HCT116 (cell line): Measurements from ENCODE around the gene PKDCC. TPM values are rescaled to one million over a fixed set of nuclear protein-coding genes. Genes with fewer than 3 reads are reported as not detected.

Experiments
- ATAC-seq: fragments of 200-7000 bp; cut with Tn5 transposase; 2 replicates; pipeline ENCODE4 v1.9.1; 2020; ENCODE audit warnings: mild to moderate bottlenecking, moderate library complexity
- BruUV-seq: library from RNA; stranded (reverse); fragments of 400-500 nt; replicated peaks from 2 replicates; lab custom pipeline; 2021; lab: Mats Ljungman, UMichigan
- CTCF ChIA-PET: fragments of 300-600 bp; sonication (Branson Sonifier 250); formaldehyde crosslinking; loops from one replicate; lab custom pipeline; 2021; ENCODE audit warnings: antibody characterized with exemption; lab: Charles Lee
- POLR2A ChIA-PET: fragments of 300-600, 350-600 bp; sonication (Branson Sonifier 250); formaldehyde crosslinking; loops from one replicate; lab custom pipeline; 2021; ENCODE audit warnings: antibody characterized with exemption; lab: Charles Lee
- RAD21 ChIA-PET, 2 experiments: fragments of 300-600 bp; sonication (Branson Sonifier 250); formaldehyde crosslinking; loops; one replicate each; lab custom pipeline; 2023; ENCODE audit warnings: low total read pairs in 2 of 2; ENCODE audit not compliant: uncharacterized antibody in 2 of 2, unreplicated experiment in 2 of 2, low non-redundant PET in 1 of 2; lab: Charles Lee
- DNase-seq: peaks from one replicate; pipeline ENCODE4 v3.0.0-alpha.2; 2010; ENCODE audit warnings: low read depth, low spot score
- H2AFZ ChIP-seq: fragments of 200-600 bp; shearing (Covaris generic), sonication (generic); 2 replicates; pipeline ENCODE4 v1.6.1; 2017; ENCODE audit warnings: low read depth, mixed run types, mixed read lengths, antibody characterized with exemption, low read length; ENCODE audit not compliant: poor library complexity, severe bottlenecking
- H3K27ac ChIP-seq: 2 replicates; pipeline ENCODE4 v1.5.1; 2012; ENCODE audit warnings: low read depth, low read length
- H3K27me3 ChIP-seq: fragments of 200-600 bp; sonication (generic); 2 replicates; pipeline ENCODE4 v1.6.1; 2016; ENCODE audit warnings: mixed run types, low read length, mixed read lengths; ENCODE audit not compliant: insufficient read depth
- H3K36me3 ChIP-seq, 2 experiments: fragments of 200-500 bp in 1 of 2; fragments of 200-600 bp in 1 of 2; sonication (Bioruptor generic) in 1 of 2; sonication (generic) in 1 of 2; 2 replicates each; pipeline versions ENCODE4 v1.5.1 to v1.6.1; 2014 to 2016; ENCODE audit warnings: low read length in 2 of 2, inconsistent platforms in 1 of 2, mixed read lengths in 1 of 2, mixed run types in 1 of 2; ENCODE audit not compliant: insufficient read depth in 2 of 2, control insufficient read depth in 1 of 2
- H3K4me1 ChIP-seq, 2 experiments: fragments of 200-600 bp in 1 of 2; sonication (generic) in 1 of 2; 2 replicates each; pipeline versions ENCODE4 v1.5.1 to v1.6.1; 2012 to 2017; ENCODE audit warnings: low read length in 2 of 2, inconsistent platforms in 1 of 2, mild to moderate bottlenecking in 1 of 2, mixed read lengths in 1 of 2, mixed run types in 1 of 2, moderate library complexity in 1 of 2; ENCODE audit not compliant: insufficient read depth in 2 of 2, control insufficient read depth in 1 of 2
- H3K4me2 ChIP-seq: fragments of 200-600 bp; sonication (generic); 2 replicates; pipeline ENCODE4 v1.6.1; 2017; ENCODE audit warnings: mixed run types, low read length, mixed read lengths
- H3K4me3 ChIP-seq, 2 experiments: fragments of 200-600 bp in 1 of 2; sonication (generic) in 1 of 2; replicated peaks in 1 of 2; 2 replicates each; pipeline ENCODE4 v1.5.1; 2011 to 2016; ENCODE audit warnings: low read length in 2 of 2, control low read depth in 1 of 2, low read depth in 1 of 2, mild to moderate bottlenecking in 1 of 2, mixed read lengths in 1 of 2, mixed run types in 1 of 2
- H3K79me2 ChIP-seq: fragments of 200-600 bp; sonication (generic); 2 replicates; pipeline ENCODE4 v1.6.1; 2017; ENCODE audit warnings: mild to moderate bottlenecking, mixed run types, low read length, moderate library complexity, mixed read lengths; ENCODE audit not compliant: insufficient read depth
- H3K9ac ChIP-seq: fragments of 200-600 bp; sonication (generic); 2 replicates; pipeline ENCODE4 v1.6.1; 2016; ENCODE audit warnings: low read length, mixed read lengths
- H3K9me2 ChIP-seq: fragments of 200-600 bp; sonication (generic), shearing (Covaris generic); 2 replicates; pipeline ENCODE4 v1.6.1; 2017; ENCODE audit warnings: mixed run types, mild to moderate bottlenecking, moderate library complexity; ENCODE audit not compliant: insufficient read depth
- H3K9me3 ChIP-seq, 2 experiments: fragments of 200-500 bp in 1 of 2; fragments of 200-600 bp in 1 of 2; sonication (Bioruptor generic) in 1 of 2; sonication (generic) in 1 of 2; 2 replicates each; pipeline ENCODE4 v1.6.1; 2014 to 2017; ENCODE audit warnings: low read length in 2 of 2, mixed read lengths in 2 of 2, inconsistent platforms in 1 of 2, low read depth in 1 of 2, mild to moderate bottlenecking in 1 of 2, mixed run types in 1 of 2, moderate library complexity in 1 of 2; ENCODE audit not compliant: control insufficient read depth in 1 of 2, insufficient read depth in 1 of 2
- H4K20me1 ChIP-seq: fragments of 200-600 bp; sonication (generic), shearing (Covaris generic); 2 replicates; pipeline ENCODE4 v1.6.1; 2017; ENCODE audit warnings: mixed run types, mild to moderate bottlenecking, moderate library complexity; ENCODE audit not compliant: insufficient read depth
- CBX3 ChIP-seq: IDR thresholded peaks from 2 replicates; pipeline ENCODE4 v1.6.1; 2012; ENCODE audit warnings: low read depth
- CEBPB ChIP-seq: IDR thresholded peaks from 2 replicates; pipeline ENCODE4 v1.6.1; 2012; ENCODE audit warnings: low read depth
- EGR1 ChIP-seq: IDR thresholded peaks from 2 replicates; pipeline ENCODE4 v1.6.1; 2012; ENCODE audit warnings: low read depth
- EZH2 ChIP-seq: fragments of 200-600 bp; sonication (generic); IDR thresholded peaks from 2 replicates; pipeline ENCODE4 v1.6.1; 2017; ENCODE audit warnings: antibody characterized with exemption, mixed run types
- EZH2phosphoT487 ChIP-seq: fragments of 200-600 bp; IDR thresholded peaks from 2 replicates; pipeline ENCODE4 v1.6.1; 2018; ENCODE audit warnings: antibody characterized with exemption, borderline replicate concordance
- FOSL1 ChIP-seq: IDR thresholded peaks from 2 replicates; pipeline ENCODE4 v1.6.1; 2012; ENCODE audit warnings: low read depth
- JUND ChIP-seq: IDR thresholded peaks from 2 replicates; pipeline ENCODE4 v1.6.1; 2012
- POLR2A ChIP-seq: IDR thresholded peaks from 2 replicates; pipeline ENCODE4 v1.7.0; 2011; ENCODE audit warnings: borderline replicate concordance; ENCODE audit not compliant: insufficient read depth, insufficient read length; ENCODE audit errors: extremely low read depth
- RAD21 ChIP-seq: IDR thresholded peaks from 2 replicates; pipeline ENCODE4 v1.6.1; 2012; ENCODE audit warnings: low read depth, mild to moderate bottlenecking
- SRF ChIP-seq: IDR thresholded peaks from 2 replicates; pipeline ENCODE4 v1.6.1; 2012; ENCODE audit warnings: low read depth
- YY1 ChIP-seq: IDR thresholded peaks from 2 replicates; pipeline ENCODE4 v1.6.1; 2011; ENCODE audit warnings: low read length, low read depth, moderate library complexity, mild to moderate bottlenecking; ENCODE audit not compliant: insufficient replicate concordance; ENCODE audit errors: extremely low read depth
- ZNF274 ChIP-seq: fragments of 200-500 bp; sonication (Bioruptor generic); IDR thresholded peaks from 2 replicates; pipeline ENCODE4 v1.6.1; 2014; ENCODE audit warnings: mild to moderate bottlenecking, low read depth, low read length, inconsistent platforms
- intact Hi-C: fragments of 100-400 bp; cut with micrococcal nuclease; formaldehyde crosslinking; loops from 2 replicates; pipeline ENCODE4 v1.10.0; 2022
- total RNA-seq: library from RNA; stranded (reverse); gene quantifications from one replicate; pipeline ENCODE4 v1.2.1, GENCODE V29; 2021; ENCODE audit not compliant: unreplicated experiment
- TF ChIP-seq, protein P1 (sequence below): IDR thresholded peaks from 2 replicates; pipeline ENCODE4 v1.6.1; 2011; ENCODE audit warnings: mild to moderate bottlenecking, low read length, moderate library complexity; ENCODE audit not compliant: insufficient replicate concordance; ENCODE audit errors: extremely low read depth
- TF ChIP-seq, protein P2 (sequence below): IDR thresholded peaks from 2 replicates; pipeline ENCODE4 v1.6.1; 2012
- TF ChIP-seq, protein P3 (sequence below), 3 experiments: fragments of 200-600 bp in 1 of 3; sonication (generic) in 1 of 3; IDR thresholded peaks in 2 of 3; conservative IDR thresholded peaks in 1 of 3; 2 replicates each; pipeline ENCODE4 v1.5.1; 2012 to 2017; ENCODE audit warnings: low read depth in 2 of 3, low read length in 2 of 3, antibody characterized with exemption in 1 of 3, borderline replicate concordance in 1 of 3, control low read depth in 1 of 3, mild to moderate bottlenecking in 1 of 3, mixed read lengths in 1 of 3, mixed run types in 1 of 3, moderate library complexity in 1 of 3; ENCODE audit not compliant: insufficient read depth in 1 of 3
- TF ChIP-seq, protein P4 (sequence below): IDR thresholded peaks from 2 replicates; pipeline ENCODE4 v1.6.1; 2012; ENCODE audit warnings: low read depth
- TF ChIP-seq, protein P5 (sequence below): IDR thresholded peaks from 2 replicates; pipeline ENCODE4 v1.6.1; 2012

Gene PKDCC
- total RNA-seq, 1 experiment from 2014 or later, result 0.84 TPM

DNA sequence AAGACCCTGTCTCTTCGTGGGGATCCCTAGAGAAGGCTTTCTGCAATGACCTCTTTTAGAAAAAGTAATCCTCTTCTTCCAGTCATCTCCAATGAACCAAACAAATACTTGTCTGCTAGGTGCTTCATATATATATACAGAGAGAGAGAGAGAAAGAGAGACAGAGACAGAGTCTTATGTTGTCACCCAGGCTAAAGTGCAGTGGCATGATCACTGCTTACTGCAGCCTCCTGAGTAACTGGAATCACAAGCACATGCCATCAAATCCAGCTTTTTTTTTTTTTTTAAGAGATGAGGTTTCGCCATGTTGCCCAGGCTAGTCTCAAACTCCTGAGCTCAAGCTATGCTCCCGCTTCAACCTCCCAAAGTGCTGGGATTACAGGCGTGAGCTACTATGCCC lies 18.6 kb upstream of the PKDCC start:
- RAD21 ChIA-PET, result no interaction called here
- BruUV-seq, result no TSS peak

More for the DNA sequence above, 18.6 kb upstream of the PKDCC start:
- Histone ChIP-seq H3K4me1 (no peaks in the 10 kb centered on the region), H3K27ac (no peak overlapping the region), H4K20me1 (no peaks in the 10 kb centered on the region), H3K36me3 (no peaks in the 10 kb centered on the region), H3K4me3 (no peak overlapping the region), H3K79me2 (no peaks in the 10 kb centered on the region), H2AFZ (no peak overlapping the region), H3K27me3 (0 out of 2 replicates have a peak, but pooled peaks cover 3% of the 10 kb centered on the region), H3K9ac (no peak overlapping the region), H3K9me3 (no peaks in the 10 kb centered on the region), H3K4me2 (no peak overlapping the region), H3K9me2 (no peaks in the 10 kb centered on the region)
- intact Hi-C loops, result no loop called here
- TF ChIP-seq EZH2phosphoT487 (no peak), CBX3 (no peak), FOSL1 (no peak), SRF (no peak), YY1 (no peak), RAD21 (no peak), ZNF274 (no peak), EGR1 (no peak), CEBPB (no peak), POLR2A (no peak), EZH2 (no peak), JUND (no peak)
- TF ChIP-seq, protein P1, sequence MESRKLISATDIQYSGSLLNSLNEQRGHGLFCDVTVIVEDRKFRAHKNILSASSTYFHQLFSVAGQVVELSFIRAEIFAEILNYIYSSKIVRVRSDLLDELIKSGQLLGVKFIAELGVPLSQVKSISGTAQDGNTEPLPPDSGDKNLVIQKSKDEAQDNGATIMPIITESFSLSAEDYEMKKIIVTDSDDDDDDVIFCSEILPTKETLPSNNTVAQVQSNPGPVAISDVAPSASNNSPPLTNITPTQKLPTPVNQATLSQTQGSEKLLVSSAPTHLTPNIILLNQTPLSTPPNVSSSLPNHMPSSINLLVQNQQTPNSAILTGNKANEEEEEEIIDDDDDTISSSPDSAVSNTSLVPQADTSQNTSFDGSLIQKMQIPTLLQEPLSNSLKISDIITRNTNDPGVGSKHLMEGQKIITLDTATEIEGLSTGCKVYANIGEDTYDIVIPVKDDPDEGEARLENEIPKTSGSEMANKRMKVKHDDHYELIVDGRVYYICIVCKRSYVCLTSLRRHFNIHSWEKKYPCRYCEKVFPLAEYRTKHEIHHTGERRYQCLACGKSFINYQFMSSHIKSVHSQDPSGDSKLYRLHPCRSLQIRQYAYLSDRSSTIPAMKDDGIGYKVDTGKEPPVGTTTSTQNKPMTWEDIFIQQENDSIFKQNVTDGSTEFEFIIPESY, result no peak
- TF ChIP-seq, protein P2, sequence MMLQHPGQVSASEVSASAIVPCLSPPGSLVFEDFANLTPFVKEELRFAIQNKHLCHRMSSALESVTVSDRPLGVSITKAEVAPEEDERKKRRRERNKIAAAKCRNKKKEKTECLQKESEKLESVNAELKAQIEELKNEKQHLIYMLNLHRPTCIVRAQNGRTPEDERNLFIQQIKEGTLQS, result no peak
- TF ChIP-seq, protein P3, sequence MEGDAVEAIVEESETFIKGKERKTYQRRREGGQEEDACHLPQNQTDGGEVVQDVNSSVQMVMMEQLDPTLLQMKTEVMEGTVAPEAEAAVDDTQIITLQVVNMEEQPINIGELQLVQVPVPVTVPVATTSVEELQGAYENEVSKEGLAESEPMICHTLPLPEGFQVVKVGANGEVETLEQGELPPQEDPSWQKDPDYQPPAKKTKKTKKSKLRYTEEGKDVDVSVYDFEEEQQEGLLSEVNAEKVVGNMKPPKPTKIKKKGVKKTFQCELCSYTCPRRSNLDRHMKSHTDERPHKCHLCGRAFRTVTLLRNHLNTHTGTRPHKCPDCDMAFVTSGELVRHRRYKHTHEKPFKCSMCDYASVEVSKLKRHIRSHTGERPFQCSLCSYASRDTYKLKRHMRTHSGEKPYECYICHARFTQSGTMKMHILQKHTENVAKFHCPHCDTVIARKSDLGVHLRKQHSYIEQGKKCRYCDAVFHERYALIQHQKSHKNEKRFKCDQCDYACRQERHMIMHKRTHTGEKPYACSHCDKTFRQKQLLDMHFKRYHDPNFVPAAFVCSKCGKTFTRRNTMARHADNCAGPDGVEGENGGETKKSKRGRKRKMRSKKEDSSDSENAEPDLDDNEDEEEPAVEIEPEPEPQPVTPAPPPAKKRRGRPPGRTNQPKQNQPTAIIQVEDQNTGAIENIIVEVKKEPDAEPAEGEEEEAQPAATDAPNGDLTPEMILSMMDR (IDR thresholded peaks at IDR 0.05 in 2 of 3, conservative IDR thresholded peaks at IDR 0.05 in 1 of 3; ENCODE audit: borderline replicate concordance in 1 of 3, insufficient read depth in 1 of 3, low read depth in 2 of 3, low read length in 2 of 3), result no peak
- TF ChIP-seq, protein P4, sequence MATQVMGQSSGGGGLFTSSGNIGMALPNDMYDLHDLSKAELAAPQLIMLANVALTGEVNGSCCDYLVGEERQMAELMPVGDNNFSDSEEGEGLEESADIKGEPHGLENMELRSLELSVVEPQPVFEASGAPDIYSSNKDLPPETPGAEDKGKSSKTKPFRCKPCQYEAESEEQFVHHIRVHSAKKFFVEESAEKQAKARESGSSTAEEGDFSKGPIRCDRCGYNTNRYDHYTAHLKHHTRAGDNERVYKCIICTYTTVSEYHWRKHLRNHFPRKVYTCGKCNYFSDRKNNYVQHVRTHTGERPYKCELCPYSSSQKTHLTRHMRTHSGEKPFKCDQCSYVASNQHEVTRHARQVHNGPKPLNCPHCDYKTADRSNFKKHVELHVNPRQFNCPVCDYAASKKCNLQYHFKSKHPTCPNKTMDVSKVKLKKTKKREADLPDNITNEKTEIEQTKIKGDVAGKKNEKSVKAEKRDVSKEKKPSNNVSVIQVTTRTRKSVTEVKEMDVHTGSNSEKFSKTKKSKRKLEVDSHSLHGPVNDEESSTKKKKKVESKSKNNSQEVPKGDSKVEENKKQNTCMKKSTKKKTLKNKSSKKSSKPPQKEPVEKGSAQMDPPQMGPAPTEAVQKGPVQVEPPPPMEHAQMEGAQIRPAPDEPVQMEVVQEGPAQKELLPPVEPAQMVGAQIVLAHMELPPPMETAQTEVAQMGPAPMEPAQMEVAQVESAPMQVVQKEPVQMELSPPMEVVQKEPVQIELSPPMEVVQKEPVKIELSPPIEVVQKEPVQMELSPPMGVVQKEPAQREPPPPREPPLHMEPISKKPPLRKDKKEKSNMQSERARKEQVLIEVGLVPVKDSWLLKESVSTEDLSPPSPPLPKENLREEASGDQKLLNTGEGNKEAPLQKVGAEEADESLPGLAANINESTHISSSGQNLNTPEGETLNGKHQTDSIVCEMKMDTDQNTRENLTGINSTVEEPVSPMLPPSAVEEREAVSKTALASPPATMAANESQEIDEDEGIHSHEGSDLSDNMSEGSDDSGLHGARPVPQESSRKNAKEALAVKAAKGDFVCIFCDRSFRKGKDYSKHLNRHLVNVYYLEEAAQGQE, result no peak
- TF ChIP-seq, protein P5, sequence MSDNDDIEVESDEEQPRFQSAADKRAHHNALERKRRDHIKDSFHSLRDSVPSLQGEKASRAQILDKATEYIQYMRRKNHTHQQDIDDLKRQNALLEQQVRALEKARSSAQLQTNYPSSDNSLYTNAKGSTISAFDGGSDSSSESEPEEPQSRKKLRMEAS, result no peak
- ChIA-PET POLR2A (no interaction called here), CTCF (no interaction called here)
- ATAC-seq (no peak), DNase-seq (no peak)
